Adipocyte (in vitro differentiated cells): ENCODE data around the gene C19orf53.

Experiments used
- DNase-seq: peaks from one replicate; pipeline ENCODE4 v3.0.0-alpha.2; 2015; ENCODE audit warnings: low read depth
- H3K27me3 ChIP-seq: replicated peaks from 2 replicates; pipeline ENCODE4 v1.7.0; 2013; ENCODE audit warnings: mild to moderate bottlenecking, low read length, moderate library complexity; ENCODE audit not compliant: control insufficient read depth, insufficient read depth
- H3K36me3 ChIP-seq: 2 replicates; pipeline ENCODE4 v1.7.0; 2013; ENCODE audit warnings: low read length, mild to moderate bottlenecking, moderate library complexity; ENCODE audit not compliant: control insufficient read depth, insufficient read depth, severe bottlenecking
- H3K4me1 ChIP-seq: 2 replicates; pipeline ENCODE4 v1.7.0; 2013; ENCODE audit warnings: mild to moderate bottlenecking, low read length, moderate library complexity; ENCODE audit not compliant: control insufficient read depth, insufficient read depth
- H3K4me3 ChIP-seq: 2 replicates; pipeline ENCODE4 v1.7.0; 2013; ENCODE audit warnings: mild to moderate bottlenecking, low read length, moderate library complexity
- H3K9ac ChIP-seq: 2 replicates; pipeline ENCODE4 v1.7.0; 2013; ENCODE audit warnings: mild to moderate bottlenecking, low read length, moderate library complexity
- H3K9me3 ChIP-seq: 2 replicates; pipeline ENCODE4 v1.7.0; 2013; ENCODE audit warnings: mild to moderate bottlenecking, low read length, moderate library complexity; ENCODE audit not compliant: control insufficient read depth

C19orf53 gene

DNA sequence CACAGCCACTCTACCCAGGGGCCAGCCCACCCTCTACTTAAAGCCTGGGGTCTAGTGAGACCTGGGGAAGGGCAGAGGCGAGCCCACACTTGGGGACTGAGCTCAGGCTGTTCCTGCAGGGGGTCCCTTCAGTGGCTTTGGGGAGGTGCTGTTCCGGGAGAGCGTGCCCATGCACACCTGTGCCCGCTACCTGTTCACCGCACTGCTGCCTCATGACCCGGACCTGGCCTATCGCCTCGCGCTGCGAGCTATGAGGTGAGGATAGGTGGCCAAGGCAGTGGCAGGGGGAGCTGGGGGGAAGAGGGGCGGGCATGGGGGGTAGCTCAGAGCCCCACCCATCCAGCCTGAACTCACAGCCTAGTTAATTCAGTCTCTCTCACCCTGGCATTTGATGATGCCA is 45.0 kb downstream of the C19orf53 start:
- no peak for DNase-seq
- no peaks in the 10 kb centered on the region for H3K27me3 ChIP-seq
- H3K36me3 ChIP-seq: peaks cover 3% of the 10 kb centered on the region
- peaks cover 16% of the 10 kb centered on the region for H3K4me1 ChIP-seq
- H3K9ac ChIP-seq: no peak overlapping the region
- H3K4me3 ChIP-seq: no peak overlapping the region
- no peaks in the 10 kb centered on the region for H3K9me3 ChIP-seq

DNA sequence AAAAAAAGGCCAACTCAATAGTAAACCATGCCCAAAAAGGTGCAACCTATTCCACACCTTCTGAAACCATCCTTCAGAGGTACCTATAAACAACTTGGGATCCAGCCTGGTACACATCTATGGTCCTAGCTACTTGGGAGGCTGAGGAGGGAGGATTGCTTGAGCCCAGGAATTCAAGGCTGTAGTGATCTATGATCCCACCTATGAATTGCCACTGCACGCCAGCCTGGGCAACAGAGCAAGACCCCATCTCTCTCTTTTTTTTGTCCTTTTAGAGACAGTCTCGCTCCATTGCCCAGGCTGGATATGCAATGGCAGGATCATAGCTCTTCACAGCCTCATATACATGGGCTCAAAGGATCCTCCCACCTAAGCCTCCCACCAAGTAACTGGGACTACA is 47.0 kb downstream of the C19orf53 start:
- no peak for DNase-seq
- Histone ChIP-seq H3K36me3 (peaks cover 3% of the 10 kb centered on the region), H3K9ac (no peak overlapping the region), H3K4me3 (no peak overlapping the region), H3K4me1 (peaks cover 16% of the 10 kb centered on the region), H3K9me3 (no peaks in the 10 kb centered on the region), H3K27me3 (no peaks in the 10 kb centered on the region)

DNA sequence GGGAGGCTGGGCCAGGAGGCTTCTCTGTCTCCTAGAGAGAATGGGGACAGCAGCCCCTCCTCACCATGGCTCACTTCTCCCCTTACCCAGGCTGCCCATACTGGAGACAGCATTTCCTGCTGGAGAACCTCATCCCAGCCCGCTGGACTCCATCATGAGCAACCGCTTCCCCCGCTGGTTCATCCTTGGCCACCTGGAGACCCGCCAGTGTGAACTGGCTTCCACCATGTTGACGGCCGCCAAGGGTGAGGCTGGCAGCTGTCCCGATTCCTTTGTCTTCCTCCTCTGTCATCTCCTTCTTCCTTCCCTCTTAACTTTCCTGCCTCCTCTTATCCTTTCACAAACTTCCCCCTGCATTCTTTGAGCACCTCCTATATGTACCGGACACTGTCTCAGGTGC is 49.0 kb downstream of the C19orf53 start:
- Histone ChIP-seq H3K9me3 (no peaks in the 10 kb centered on the region), H3K4me1 (peaks cover 16% of the 10 kb centered on the region), H3K9ac (no peak overlapping the region), H3K36me3 (peaks cover 3% of the 10 kb centered on the region), H3K4me3 (no peak overlapping the region), H3K27me3 (no peaks in the 10 kb centered on the region)
- DNase-seq: no peak

DNA sequence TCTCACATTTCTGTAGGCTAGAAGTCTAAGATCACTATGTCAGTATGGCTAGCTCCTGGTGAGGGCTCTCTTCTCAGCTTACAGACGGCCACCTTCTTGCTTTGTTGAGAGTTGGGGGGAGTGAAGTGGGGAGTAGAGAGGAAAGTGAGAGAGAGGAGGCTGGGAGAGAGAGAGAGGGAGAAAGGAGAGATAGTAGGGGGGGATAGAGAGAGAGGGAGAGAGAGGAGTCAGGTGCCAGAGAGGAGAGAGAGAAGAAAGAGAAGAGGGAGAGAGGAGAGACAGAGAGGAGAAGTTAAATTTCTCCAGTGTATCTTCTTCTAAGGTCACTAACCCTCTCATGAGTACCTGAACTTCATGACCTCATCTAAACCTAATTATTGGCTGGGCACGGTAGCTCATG is 49.6 kb downstream of the C19orf53 start:
- no peak for DNase-seq
- peaks cover 3% of the 10 kb centered on the region for H3K36me3 ChIP-seq

DNA sequence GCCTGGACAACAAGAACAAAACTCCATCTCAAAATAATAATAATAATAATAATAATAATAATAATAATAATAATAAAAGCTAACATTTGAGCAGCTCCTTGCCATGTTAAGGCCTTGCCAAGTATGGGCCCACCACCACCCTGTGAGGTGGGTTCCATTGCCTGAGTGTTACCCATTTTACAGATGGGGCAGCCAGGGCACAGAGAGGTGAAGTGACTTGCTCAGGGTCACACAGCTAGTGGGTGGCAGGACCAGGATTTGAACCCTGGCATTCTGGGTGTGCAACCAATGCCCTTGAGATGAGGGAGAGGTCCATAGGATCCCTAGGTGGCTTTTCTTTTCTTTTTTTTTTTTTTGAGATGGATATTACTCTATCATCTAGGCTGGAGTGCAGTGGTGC is 50.4 kb downstream of the C19orf53 start:
- H3K9ac ChIP-seq: no peak overlapping the region
- H3K36me3 ChIP-seq: peaks cover 3% of the 10 kb centered on the region
- no peak for DNase-seq
- H3K9me3 ChIP-seq: no peaks in the 10 kb centered on the region
- no peaks in the 10 kb centered on the region for H3K27me3 ChIP-seq
- no peak overlapping the region for H3K4me3 ChIP-seq
- peaks cover 16% of the 10 kb centered on the region for H3K4me1 ChIP-seq

More for the DNA sequence above, 49.6 kb downstream of the C19orf53 start:
- Histone ChIP-seq H3K9me3 (no peaks in the 10 kb centered on the region), H3K4me1 (peaks cover 16% of the 10 kb centered on the region), H3K9ac (no peak overlapping the region), H3K27me3 (no peaks in the 10 kb centered on the region), H3K4me3 (no peak overlapping the region)

- H3K4me3 ChIP-seq: no peak overlapping the region
- H3K9ac ChIP-seq: no peak overlapping the region
- no peaks in the 10 kb centered on the region for H3K9me3 ChIP-seq
- H3K27me3 ChIP-seq: no peaks in the 10 kb centered on the region
- H3K36me3 ChIP-seq: no peaks in the 10 kb centered on the region
- H3K4me1 ChIP-seq: peaks cover 12% of the 10 kb centered on the region
- peak; percentile 23 for DNase-seq
These were observed 51.5 kb downstream of the C19orf53 start for GRCh38 chr19:13825489-13826441.

DNA sequence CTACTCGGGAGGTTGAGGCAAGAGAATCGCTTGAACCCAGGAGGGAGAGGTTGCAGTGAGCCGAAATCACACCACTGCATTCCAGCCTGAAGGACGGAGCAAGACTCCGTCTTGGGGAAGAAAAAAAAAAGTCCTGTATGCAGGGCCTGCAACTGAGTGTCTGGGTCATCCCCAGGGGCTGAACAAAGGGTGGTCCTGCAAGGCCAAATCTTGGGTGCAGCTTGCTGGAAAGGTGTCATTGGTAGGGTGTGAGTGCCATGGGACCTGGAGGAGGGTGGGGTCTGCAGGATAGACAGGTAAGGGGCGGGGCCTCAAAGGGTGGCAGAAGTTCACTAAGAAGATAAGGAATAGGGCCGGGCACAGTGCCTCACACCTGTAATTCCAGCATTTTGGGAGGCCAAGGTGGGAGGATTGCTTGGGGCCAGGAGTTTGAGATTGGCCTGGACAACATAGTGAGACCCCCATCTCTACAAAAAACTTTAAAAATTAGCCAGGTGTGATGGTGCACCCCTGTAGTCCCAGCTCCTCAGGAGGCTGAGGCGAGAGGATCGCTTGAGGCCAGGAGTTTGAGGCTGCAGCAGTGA is 52.5 kb downstream of the C19orf53 start:
- Histone ChIP-seq H3K27me3 (no peaks in the 10 kb centered on the region), H3K36me3 (no peaks in the 10 kb centered on the region), H3K9ac (no peak overlapping the region), H3K4me1 (peaks cover 12% of the 10 kb centered on the region), H3K9me3 (no peaks in the 10 kb centered on the region), H3K4me3 (no peak overlapping the region)
- DNase-seq: no peak

DNA sequence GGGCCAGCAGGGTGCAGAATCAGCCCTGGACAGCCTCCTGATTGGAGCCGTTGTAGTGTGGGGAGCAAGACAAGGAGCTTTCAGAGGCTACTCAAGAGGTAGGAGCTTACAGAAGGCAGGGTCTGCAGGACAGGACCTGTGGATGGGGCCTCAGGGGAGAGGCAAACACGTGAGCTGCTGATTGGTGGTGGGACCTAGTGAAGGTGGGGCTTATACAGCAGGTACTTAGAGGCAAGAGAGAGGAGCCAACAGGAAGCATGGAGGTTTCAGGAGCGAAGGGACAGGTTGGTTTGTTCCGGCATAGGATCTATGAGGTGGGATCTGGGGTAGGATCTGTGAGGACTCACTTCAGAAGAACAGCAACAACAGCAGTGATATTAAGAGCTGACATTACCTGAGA is 53.4 kb downstream of the C19orf53 start:
- H3K36me3 ChIP-seq: no peaks in the 10 kb centered on the region
- no peak for DNase-seq
- H3K4me1 ChIP-seq: peaks cover 8% of the 10 kb centered on the region
- H3K4me3 ChIP-seq: no peak overlapping the region
- H3K9me3 ChIP-seq: no peaks in the 10 kb centered on the region
- no peak overlapping the region for H3K9ac ChIP-seq
- no peaks in the 10 kb centered on the region for H3K27me3 ChIP-seq
